Astrocyte (in vitro differentiated cells and primary cell): Measurements from ENCODE around the gene EARS2.

Experiments used
- CTCF ChIP-seq: IDR thresholded peaks from 2 replicates; pipeline ENCODE4 v1.5.1; 2011; ENCODE audit warnings: low read depth, mild to moderate bottlenecking, inconsistent platforms, low read length, moderate library complexity; ENCODE audit not compliant: insufficient read depth
- EZH2 ChIP-seq: IDR thresholded peaks from 2 replicates; pipeline ENCODE4 v1.6.1; 2012; ENCODE audit warnings: mild to moderate bottlenecking, low read length, inconsistent platforms; ENCODE audit not compliant: insufficient read depth

GRCh38 chr16:23494188-23494587, 63.0 kb downstream of the EARS2 start:
- TF ChIP-seq CTCF (no peak), EZH2 (no peak)
